EH (cell line): ENCODE measurements around the gene MPPED1.

Source experiments
- DNase-seq: peaks from one replicate; pipeline ENCODE4 v3.0.0-alpha.2; 2015; ENCODE audit warnings: low read depth

MPPED1 gene

DNA sequence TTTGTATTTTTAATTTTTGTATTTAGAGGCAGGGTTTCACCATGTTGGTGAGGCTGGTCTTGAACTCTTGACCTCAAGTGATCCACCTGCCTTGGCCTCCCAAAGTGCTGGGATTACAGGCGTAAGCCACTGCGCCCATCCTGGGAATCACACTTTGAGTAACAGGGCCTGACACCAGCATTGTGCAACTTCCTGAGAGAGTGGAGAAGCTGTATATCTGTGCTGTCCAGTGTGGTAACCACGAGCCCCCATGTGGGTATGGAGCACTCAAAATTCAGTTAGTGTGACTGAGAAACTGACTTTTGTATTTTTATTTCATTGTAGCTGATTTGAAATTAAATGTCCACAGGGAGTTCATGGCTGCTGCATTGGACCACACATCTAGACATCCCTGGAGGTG, 36.2 kb downstream of the MPPED1 start:
- no peak for DNase-seq

GRCh38 chr22:43449205-43449830, 37.5 kb downstream of the MPPED1 start:
- no peak for DNase-seq

DNA sequence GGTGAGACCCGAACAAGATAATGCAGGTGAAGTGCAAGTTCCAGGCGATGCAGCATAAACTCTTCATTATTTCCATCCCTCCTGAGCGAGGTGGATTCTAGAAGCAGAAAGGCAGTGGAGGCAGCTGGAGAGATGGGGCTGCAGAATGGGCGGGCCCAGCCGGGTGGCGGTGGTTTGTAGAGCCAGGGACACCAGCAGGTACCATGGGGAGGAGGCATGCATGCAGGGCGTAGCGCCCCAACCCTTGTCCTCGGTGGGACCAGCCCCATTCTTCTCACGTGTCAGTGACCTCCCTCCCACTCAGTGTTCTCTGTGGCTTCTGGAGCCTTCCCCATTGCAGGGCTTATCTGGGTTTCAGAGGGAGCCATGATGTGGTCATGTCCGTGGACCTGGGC, 38.0 kb downstream of the MPPED1 start:
- no peak for DNase-seq

GRCh38 chr22:43451371-43452050, 39.7 kb downstream of the MPPED1 start:
- no peak for DNase-seq

DNA sequence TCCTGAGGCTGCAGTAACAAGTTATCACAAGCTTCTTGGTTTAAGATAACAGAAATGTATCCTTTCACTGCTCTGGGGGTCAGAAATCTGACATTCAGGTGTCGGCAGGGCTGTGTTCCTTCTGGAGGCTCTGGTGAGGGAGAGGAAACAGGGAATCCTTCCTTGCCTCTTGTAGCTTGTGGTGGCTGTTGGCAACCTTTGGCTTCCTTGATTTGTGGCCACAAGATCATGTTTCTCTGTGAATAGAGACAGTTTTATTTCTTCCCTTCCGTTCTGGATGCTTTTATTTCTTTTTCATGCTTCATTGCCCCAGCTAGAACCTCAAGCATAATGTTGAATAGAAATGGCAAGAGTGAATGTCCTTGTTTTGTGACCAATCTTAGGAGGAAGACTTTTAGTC, 44.0 kb downstream of the MPPED1 start:
- DNase-seq = no peak

DNA sequence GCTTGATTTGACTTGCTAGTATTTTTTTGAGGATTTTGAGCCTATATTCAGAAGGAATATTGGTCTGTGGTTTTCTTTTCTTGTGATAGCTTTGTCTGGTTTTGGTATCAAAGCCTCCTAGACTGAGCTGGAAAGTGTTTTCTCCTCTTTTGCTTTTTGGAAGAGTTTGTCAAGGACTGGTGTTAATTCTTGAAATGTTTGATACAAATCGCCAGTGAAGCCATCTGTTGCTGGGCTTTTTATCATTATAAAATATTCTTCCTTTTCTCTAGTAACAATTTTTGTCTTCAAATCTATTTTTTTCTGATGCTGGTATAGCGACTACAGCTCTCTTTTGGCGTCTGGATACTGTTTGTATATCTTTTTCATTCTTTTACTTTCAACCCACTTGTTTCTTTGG, 45.2 kb downstream of the MPPED1 start:
- DNase-seq = no peak

- DNase-seq = no peak
These were observed 50.9 kb downstream of the MPPED1 start for GRCh38 chr22:43462701-43463100.

- DNase-seq = no peak
These were observed 53.0 kb downstream of the MPPED1 start for GRCh38 chr22:43464809-43465208.

GRCh38 chr22:43465291-43466015, 53.6 kb downstream of the MPPED1 start:
- DNase-seq = no peak

DNA sequence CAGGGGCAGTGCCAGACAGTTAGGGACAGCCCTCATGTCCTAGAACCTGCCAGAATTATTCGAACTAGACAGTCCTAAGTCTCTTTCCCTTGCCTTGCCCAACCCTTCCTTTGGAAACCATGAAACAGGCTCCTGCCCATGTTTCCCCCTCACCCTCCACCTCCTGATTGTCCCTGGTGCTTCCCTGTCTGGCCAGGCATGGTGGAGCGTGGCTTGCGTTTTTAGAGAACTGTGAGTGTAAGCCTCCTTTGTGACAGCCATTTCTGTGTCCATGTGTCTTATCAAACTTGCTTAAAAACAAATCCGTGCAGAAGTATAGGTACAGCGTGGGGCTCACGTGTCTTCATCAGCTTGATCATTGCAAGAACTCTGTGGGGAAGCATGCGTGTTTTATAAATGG, 54.9 kb downstream of the MPPED1 start:
- no peak for DNase-seq

GRCh38 chr22:43467216-43467940, 55.6 kb downstream of the MPPED1 start:
- no peak for DNase-seq

- no peak for DNase-seq
These were observed 58.4 kb downstream of the MPPED1 start for GRCh38 chr22:43470253-43470652.

DNA sequence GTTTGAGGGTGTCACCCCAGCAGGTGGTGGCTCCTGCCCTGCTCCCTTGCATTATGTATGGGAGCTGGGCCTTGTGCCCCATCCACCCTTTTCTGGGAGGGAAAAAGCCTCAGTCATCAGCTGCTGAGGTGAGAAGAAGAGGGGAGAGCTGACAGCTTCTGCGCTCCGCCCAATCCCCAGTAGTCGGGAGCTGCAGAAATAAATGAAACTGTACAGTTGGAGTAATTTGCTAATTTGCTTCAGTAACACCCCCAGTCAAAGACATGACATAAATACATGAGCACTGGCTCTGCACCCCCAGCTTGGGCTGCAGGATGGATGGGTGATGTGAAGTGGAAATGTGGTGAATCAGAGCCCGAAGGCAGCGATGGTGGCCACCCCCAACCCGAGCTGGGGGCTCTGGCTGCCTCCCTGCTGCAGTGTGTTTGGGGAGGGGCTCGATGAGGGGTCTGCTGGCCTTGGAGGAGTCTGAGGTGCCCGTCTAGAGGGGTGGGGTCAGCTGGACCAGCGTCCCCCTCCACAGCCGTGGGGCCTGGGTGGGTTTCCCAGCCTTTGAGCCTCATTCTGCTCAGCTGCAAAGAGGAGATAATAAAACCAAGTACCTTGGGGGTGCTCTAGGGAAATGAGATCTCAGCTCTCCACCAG, 59.2 kb downstream of the MPPED1 start:
- DNase-seq = no peak

DNA sequence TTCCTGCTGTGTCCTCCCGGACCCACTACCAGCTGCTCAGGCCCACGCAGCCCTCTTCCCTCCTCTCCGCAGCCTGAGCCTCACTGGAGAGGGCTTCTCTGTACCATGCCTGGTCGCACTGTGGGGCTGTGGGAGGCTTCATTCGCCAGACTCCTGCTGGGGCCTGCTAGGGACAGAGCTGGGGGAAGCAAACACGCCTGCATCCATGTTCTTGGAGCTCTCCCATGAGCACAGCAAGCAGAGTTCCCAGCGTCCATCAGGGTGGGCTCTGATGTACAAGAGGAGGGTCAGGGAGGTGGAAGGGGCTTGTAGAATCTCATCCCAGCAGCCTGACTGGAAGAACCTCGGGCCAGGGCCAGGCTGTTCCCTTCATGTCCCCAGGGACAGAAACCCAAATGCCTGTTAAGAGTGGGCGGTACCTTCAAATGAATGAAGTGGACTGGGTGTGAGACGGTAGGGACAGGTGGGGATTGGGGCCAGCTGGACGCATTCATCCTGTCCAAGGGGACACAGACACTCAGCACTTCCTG, 59.9 kb downstream of the MPPED1 start:
- no peak for DNase-seq

DNA sequence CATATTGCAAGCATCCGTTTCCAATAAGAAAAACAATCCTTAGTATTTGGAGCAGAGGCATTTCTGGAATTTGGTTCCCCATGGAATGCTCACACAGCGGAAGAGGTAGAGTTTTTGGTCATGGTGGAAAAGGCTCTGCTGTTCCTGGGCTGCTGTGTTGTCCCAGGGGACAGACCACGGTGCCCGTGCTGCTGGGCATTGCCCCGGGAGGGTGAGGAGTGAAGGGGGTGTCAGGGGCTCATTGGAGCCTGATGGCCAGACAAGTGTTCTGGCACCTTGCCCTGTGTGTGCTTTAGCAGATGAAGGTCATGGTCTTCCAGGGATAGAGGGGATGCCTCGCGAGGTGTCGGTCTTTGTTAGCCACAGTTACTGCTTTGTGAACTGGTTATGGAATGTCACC, 61.2 kb downstream of the MPPED1 start:
- no peak for DNase-seq

DNA sequence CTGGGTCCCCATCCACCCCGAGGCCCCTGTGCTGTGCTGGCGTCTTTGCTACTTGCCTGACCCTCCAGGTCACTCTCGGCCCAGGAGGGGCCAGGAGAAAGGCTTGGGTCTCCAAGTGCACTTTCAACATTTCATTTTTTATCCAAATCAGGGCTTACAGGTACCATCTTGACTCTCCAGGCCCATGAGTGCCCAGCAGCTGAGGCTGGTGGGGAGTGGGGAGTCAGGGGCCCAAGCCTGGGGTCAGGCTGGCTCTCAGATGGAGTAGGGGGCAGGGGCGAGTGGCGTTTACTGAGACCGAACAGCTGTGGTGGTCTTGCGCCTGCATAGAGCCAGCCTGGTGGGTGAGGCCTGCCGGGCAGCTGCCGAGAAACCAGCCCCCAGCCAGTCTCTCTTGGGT, 61.6 kb downstream of the MPPED1 start:
- no peak for DNase-seq

- DNase-seq = no peak
These were observed 62.6 kb downstream of the MPPED1 start for GRCh38 chr22:43474161-43475101.

GRCh38 chr22:43475549-43476076, 63.8 kb downstream of the MPPED1 start:
- no peak for DNase-seq

GRCh38 chr22:43476341-43476740, 64.5 kb downstream of the MPPED1 start:
- no peak for DNase-seq
